Activated CD8-positive, alpha-beta memory T cell treated with anti-CD3 and anti-CD28 coated beads, Interleukin-2, amount 50 U/mL, for 1 hour (primary cell): ENCODE results near the gene ZNF689.
"Not testable (repeated sequence)": the region's sequence is repeated elsewhere in the genome, so short reads cannot be mapped to it uniquely, and the experiment has no call there.

Source experiments
- DNase-seq: peaks from one replicate; pipeline ENCODE4 v3.0.0-alpha.2; 2020; ENCODE audit errors: extremely low read depth

ZNF689 gene

DNA sequence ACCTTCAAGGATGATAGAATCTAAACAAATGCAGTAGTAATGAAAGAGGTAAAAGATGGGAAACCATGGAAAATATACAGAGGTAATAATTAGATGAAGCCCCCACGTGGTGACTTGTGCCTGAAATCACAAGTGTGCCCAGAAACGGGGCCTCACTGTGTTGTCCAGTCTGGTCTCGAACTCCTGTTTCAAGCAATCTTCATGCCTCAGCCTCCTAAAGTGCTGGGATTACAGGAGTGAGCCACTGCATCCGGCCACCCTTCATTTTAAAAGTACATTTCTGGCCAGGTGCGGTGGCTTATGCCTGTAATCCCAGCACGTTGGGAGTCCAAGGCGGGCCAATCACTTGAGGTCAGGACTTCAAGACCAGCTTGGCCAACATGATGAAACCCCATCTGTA is 26.4 kb upstream of the ZNF689 start:
- DNase-seq: no peak

DNA sequence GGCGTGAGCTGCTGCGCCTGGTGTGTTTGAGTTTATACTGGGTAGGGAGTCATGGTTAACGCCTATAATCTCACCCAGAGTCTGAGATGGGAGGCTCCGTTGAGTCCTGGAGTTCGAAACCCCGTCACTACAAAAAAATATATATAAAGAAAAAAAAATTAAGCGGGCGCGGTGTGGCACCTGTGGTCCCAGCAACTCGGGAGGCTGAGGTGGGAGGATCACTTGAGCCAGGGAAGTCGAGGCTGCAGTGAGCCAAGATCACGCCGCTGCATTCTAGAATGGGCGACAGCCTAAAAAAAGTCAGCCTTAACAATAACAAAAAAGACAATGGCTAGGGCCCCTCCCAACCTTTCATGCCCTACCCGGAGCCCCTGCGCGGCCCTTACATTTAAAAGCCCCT is 23.3 kb upstream of the ZNF689 start:
- DNase-seq: no peak

DNA sequence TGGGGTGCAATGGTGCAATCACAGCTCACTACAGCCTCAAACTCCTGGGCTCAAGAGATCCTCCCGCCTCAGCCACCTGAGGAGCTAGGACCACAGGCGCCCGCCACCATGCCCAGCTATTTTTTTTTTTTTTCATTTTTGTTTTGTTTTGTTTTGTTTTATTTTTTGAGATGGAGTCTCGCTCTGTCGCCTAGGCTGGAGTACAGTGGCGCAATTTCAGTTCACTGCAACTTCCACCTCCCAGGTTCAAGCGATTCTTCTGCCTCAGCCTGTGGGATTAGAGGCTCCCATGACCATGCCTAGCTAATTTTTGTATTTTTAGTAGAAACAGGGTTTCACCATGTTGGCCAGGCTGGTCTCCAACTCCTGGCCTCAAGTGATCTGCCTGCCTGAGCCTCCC is 22.3 kb upstream of the ZNF689 start:
- DNase-seq: not testable (repeated sequence)

DNA sequence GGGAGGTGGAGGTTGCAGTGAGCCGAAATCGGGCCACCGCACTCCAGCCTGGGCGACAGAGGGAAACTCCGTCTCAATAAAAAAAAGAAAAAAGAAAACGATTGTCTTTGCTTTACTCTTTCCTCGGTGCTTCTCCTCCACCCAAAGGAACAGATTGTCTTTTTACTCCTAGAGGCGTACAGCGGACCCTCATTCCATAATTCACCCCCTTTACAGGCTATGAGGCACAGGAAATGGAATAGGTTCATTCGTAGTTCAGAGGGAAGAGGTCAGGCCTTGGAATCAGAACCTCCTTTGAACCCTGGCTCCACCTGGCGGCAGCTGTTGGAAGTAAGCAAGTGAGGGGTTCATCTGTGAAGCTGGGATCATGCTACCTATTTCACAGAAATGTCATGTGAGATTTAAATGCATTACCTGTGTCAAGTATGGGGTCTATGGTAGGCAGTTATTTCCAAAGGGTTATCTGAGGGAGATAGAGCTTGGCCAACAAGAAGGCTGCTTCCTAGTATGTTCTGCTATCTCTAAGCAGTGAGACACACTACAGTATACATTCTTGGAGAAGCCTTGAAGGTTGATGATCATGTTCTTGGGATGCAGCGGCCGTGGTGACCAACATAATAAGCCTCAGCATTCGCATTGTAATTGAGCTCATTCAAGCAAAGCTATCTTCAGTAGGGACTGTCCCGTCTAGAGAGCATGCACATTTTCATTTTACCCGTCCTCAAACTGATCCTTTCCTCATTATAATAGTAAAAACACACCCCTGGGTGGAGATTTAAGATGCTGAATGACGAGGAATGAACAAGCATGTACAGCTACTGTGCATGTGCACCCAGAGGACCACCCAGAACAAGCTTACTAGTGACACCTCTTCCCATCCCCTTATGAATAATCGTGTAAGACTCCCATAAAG is 18.7 kb upstream of the ZNF689 start:
- DNase-seq: no peak

DNA sequence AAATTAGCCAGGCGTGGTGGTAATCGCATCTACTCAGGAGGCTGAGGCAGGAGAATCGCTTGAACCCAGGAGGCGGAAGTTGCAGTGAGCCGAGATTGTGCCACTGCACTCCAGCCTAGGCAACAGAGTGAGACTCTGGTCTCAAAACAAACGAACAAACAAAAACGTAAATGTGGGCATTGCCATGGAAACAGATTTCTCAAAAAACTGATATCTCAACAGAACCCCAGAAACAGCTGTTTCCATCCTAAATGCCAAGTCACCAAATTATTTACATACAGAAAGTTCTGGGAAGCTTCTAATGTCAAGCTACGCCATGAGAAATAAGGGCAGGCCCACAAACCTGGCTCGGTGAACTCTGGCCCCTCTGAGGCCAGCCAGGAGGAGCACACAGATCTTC is 16.0 kb upstream of the ZNF689 start:
- DNase-seq: no peak

DNA sequence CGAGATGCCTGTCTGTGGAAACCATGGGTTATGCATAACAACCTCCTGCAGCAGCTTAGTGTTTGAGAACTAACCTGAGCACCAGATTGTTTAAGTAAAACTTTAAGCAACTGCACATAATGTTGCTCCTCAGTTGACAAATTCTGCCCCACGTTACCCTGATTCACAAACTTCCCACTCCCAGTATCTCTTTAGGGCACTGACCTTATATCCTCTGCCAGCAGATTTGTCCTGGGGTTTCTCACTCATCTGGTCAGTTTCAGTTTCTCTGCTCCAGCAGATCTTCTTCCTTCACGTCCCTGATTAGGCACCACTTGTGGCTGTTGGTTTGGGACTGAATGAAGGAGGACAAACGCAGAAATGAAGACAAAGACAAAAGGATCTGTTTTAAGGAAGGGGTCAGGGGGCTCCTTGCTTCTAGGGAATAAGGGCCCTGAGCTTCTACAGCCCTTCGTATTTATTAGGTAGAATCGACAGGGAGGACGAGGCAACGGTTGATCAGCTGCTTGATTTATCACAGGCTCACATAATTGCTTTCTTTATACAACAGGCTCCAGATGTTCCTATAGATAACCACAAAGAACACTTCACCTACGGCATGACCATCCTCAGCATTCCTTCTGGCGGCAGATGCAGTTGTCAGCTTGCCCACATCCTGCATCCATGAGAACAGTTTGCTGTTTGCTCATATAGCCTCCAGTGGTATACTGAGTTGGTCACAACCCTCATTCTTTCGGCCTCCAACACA is 13.5 kb upstream of the ZNF689 start:
- no peak for DNase-seq

DNA sequence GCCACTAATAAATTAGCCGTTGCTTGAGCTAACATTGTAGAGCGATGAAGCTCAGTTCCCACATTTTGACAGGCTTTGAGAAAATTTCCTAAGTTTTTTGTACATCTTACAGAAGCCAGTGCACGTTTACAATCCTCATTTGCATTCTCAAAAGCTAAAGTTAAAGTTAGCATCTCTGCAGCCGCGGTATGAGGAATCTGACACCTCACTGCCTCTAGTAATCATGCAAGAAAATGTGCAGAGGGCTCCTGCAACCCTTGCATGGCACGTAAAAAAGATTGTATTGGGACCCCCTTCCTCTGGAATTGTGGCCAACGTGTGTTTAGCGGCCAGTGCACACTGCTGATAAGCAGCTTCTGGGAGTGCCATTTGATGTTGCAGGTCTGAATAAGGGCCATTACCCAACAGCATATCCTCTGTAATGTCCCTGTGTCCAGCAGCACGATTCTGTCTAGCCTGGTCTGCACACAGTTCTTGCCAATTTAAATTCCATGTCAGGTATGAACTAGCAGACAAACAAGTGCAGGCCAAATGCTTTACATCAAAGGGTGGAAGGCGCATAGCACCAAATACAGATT is 12.4 kb upstream of the ZNF689 start:
- DNase-seq: no peak

DNA sequence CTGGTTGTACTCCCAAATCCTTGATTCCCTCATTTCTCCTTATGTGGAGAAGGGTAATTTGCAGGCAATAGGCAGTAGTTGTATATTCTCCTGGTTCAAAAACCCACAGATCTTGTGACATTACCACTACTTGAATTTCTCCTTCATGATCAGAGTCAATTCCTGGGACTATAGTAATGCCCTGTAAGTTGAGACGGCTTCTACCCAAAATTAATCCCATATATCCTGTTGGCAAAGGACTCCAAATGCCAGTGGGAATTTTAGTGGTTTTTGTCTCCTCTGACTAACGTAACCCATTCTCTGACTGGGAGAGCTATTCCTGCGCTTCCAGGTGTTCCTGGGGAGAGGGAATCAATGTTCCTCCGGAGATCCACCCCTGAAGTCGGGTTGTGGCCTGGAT is 11.6 kb upstream of the ZNF689 start:
- DNase-seq: no peak

DNA sequence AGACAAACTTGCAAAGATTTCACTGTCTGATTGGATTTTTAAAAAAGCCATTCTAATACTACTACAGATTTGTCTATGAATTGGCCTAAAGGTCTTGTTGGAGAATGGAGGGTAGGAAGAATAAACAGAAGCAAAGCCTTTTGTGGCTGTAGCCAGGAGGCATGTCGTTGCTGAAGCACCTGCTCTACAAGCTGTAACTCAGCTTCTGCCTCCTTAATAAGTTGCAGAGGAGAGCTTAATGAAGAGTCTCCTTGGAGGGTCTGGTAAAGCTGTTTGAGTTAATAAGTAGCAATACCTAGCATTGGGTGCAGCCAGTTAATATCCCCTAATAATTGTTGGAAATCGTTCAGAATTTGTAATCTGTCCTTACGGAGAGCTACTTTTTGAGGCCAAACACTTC is 10.0 kb upstream of the ZNF689 start:
- no peak for DNase-seq

DNA sequence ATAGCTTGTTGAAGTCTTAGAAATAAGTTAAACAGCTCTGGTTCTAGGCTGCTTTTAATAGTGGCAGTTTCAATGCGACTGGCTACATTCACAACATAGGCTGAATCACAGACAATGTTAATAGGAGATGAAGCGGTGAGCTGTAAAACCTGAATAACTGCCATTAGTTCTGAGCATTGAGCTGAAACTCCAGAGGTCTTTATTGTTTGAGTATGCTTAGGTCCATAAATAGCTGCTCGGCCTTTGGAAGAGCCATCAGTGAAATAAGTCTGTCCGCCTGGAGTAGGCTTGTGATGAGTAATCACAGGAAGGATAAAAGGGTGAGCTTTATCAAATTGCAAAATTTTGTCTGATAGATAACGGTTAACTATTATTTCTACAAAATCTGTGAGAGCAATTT is 9.4 kb upstream of the ZNF689 start:
- no peak for DNase-seq

DNA sequence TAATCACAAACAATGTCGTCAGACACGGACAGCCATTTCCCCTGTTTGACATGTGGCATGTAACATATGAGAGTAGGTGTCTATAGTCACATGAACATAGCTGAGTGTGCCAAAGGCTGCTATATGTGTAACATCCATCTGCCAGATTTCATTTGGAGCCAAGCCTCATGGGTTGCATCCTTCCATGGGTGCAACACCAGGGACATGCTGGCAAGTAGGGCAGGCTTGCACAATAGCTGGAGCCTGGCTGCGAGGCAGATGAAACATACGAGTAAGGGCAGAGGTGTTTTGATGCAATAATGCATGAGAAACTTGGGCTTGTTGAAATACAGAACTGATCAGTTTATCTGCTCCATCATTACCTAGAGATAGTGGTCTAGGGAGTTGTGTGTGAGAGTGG is 9.0 kb upstream of the ZNF689 start:
- DNase-seq: no peak

DNA sequence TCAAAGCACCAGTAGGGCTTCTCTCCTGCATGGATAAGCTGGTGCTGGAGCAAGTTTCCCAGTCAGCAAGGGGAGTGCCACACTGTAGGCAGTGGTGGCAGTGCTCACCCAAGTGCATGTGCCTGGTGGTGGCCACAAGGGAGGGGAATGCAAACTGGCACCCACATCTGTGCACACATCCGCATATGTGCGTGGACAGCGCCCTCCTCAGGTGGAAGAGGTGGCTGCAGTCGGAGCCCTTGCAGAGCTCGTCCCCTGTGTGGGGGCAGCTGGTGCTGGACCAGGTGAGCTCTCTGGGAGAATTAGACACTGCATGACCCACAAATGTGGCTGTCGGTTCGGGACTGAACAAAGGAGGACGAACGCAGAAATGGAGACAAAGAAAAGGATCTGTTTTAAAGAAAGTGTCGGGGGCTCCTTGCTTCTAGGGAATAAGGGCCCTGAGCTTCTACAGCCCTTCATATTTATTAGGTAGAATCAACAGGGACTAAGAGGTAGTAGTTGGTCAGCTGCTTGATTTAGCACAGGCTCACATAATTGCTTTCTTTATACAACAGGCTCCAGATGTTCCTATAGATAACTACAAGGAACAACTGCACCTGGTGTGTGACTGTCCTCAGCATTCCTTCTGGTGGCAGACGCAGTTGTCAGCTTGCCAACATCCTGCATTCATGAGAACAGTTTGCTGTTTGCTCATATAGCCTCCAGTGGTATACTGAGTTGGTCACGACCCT is 5.3 kb upstream of the ZNF689 start:
- no peak for DNase-seq

DNA sequence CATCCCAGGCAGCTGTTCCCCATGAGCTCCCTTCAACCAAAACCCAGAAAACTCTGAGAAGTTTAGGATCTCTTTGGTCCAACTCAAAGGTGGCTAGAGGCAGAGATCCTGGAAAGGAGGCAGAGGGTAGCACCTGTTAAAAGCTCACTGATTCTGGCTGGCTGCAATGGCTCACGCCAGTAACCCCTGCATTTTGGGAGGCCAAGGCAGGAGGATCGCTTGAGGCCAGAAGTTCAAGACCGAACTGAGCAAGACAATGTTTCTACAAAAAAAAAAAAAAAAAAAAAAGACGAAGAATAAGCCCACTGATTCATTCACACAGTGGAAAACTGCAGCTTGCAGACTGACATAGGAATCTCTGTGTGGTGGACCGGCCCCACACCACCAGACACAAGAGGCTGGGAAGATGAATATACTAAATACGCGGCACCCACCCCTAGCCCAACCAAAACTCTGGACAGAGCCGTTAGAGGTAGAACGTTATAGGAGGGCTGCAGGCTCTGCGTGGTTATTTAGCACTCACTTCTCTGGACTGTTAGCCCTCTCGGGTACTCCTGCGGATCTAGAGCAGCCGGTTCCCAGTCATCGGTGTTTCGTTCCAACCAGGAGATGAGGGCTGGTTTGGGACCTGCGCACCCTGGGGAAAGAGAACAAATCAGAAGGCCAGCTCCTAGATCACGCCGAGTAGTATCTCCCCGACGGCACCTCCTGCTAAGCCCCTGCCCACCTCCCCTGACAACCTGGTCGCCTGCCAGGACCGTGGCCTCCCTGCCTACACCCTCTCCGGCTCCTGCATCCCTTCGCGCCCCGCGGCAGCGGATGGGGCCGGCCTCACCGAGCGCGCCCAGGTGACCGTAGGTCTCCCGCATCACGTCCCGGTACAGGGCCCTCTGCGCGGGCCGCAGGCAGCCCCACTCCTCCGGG is 925 bp downstream of the ZNF689 start:
- no peak for DNase-seq

DNA sequence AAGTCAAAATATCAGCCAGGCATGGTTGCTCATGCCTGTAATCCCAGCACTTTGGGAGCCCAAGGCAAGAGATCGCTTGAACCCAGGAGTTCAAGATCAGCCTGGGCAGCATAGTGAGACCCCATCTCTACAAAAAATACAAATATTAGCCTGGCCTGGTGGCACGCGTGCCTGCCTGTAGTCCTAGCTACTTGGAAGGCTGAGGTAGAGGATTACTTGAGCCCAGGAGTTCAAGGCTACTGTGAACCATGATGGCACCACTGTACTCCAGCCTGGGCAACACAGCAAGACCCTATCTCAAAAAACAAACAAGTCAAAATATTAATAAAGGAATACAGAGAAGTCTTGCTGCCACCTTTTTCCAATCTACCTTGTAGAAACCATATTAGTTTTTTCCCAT is 4.2 kb downstream of the ZNF689 start:
- no peak for DNase-seq

DNA sequence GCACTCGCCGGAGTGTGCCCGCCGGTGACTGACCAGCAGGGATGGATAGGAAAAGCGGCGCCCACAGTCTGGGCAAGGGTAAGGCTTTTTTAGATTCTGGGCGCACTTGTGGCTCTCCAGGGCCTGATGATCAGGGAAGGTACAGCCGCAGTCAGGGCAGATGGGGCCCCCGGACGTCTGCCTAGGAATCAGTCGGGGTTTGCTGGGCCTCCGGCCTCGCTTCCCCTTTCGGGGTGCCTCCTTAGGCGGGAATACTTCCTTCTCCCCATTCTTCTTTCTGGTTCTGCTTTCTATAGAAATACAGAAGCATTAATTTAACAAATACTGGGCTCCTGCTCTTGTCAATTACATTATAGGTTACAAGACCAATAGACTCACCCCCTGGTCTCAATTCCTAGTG is 5.0 kb downstream of the ZNF689 start:
- DNase-seq: no peak

DNA sequence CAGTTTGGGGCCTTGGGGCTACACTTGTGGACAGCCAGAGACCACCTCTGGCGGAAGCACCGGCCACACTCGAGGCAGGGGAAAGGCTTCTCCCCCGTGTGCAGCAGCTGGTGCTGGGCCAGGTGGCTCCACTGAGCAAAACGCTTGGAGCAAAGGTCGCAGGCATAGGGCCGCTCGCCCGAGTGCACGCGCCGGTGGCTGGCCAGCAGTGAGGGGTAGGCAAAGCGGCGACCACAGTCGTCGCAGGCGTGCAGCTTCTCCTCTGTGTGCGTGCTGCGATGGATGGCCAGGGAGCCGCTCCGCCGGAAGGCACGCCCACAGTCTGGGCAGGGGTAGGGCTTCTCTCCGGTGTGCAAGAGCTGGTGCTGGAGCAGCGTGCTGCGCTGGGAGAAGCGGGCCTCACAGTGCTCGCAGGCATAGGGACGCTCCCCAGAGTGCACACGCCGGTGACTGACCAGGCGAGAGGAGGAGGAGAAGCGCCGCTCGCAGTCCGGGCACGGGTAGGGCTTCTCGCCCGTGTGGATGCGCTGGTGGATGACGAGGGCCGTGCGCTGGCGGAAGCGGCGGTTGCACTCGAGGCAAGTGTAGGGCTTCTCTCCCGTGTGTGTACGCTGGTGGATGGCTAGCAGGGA is 5.8 kb downstream of the ZNF689 start:
- no peak for DNase-seq

DNA sequence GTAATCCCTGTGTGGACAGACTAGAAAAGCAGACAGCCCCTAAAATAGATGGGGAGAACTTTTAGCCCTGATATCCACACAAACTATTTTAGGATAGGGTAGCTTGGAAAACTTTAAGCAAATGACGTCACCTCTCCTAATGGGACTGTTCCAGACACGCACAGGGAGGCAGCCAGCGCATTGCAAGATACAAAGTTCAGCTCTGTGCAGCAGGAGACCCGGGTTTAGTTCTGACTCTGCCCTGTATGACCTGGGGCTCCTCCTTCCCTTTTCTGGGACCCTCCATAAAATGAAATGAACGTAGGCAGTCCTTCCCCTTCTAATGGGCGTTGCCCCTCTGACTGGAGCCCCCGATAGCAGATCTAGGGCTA is 6.3 kb downstream of the ZNF689 start:
- DNase-seq: no peak

DNA sequence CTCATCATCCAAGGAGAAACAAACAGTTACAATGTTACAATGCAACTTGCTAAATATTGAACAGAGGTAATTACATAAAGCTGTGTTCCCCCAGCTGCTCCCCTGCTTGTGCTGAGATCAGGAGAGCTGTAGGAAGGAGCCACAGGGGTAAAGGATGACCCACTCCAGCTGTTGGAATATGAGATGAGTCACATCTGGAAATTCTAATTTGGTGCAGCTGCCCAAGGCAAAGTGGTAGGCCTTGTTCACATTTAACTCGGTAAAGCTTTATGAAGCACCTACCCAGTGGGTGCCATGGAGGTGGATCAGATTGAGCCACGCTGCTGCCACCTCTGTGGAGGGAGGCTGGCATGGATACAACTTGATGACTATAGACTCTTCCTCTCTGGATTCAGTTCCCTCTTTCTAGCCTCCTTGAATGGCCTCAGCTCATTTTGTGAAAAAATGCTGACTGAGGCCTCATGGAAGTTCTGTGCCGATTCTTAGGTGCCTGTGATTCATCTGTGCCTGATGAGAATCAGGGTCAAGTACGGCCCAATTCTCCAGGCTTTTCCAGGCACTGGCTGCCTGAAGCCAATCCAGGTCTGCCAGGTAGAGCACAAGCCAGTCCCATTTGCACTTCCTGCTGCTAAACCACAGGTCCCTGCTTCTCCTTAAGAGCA is 7.4 kb downstream of the ZNF689 start:
- no peak for DNase-seq

DNA sequence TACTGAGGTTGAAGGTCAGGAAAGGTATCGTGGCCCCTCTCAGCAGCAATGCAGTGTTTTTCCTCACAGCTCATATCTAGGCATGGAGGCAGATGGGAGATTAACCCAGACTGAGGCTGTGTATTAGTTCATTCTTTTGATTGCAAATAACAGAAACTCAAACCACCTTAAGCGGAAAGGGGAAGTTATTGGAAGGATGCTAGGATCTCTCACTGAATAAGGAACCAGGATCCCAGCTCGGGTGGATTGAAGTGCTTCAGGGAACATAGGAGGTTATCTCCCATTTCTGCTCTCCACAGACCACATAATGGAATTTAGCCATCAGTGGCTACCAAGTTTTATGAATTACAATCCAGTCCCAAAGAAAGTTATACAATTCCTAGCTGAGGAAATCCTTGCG is 8.2 kb downstream of the ZNF689 start:
- no peak for DNase-seq

DNA sequence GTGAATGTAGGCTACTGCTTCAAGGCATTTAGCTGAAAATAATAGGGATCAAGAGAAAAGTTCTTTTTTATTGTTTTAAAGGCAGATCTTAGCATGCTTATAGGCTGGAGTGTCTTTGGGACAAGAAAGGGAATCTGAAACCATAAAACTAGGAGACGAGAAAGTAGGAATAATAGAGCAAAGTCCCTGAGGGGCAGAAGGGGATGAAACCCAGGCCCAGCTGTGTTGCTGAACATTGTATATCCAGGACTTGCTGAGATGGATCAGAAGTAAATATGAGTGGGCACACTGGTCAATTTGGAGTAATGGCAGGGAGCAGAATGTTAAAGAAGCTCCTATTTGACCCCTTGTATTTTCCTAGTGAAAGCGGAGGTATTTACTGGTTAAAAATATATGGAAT is 9.3 kb downstream of the ZNF689 start:
- DNase-seq: no peak
